WTC11 (cell line): ENCODE measurements around the gene NUP88.

Experiments
- ATF2 ChIP-seq: sonication (generic); formaldehyde crosslinking; IDR thresholded peaks from 2 replicates; pipeline ENCODE4 v1.8.1; 2022; ENCODE audit warnings: low read depth, missing genetic modification reagents, borderline replicate concordance
- CREB1 ChIP-seq: sonication (generic); formaldehyde crosslinking; IDR thresholded peaks from 2 replicates; pipeline ENCODE4 v1.8.0; 2023; ENCODE audit warnings: mild to moderate bottlenecking, missing genetic modification reagents
- CTCF ChIP-seq: fragments of 200-600 bp; IDR thresholded peaks from 2 replicates; pipeline ENCODE4 v1.8.0; 2022; ENCODE audit warnings: antibody characterized with exemption
- ELF4 ChIP-seq: sonication (generic); formaldehyde crosslinking; IDR thresholded peaks from 2 replicates; pipeline ENCODE4 v1.8.1; 2022; ENCODE audit warnings: low read depth, mild to moderate bottlenecking, moderate library complexity, missing genetic modification reagents
- ETV6 ChIP-seq: sonication (generic); formaldehyde crosslinking; IDR thresholded peaks from 2 replicates; pipeline ENCODE4 v1.8.1; 2022; ENCODE audit warnings: mild to moderate bottlenecking, missing genetic modification reagents
- FOXP4 ChIP-seq: sonication (generic); formaldehyde crosslinking; IDR thresholded peaks from 2 replicates; pipeline ENCODE4 v1.8.0; 2022; ENCODE audit warnings: mild to moderate bottlenecking, missing genetic modification reagents
- HMGA2 ChIP-seq: fragments of 250-450 bp; sonication (Bioruptor Pico); IDR thresholded peaks from 2 replicates; pipeline ENCODE4 v1.4.0; 2021; ENCODE audit warnings: mild to moderate bottlenecking, moderate library complexity
- MAX ChIP-seq: sonication (generic); formaldehyde crosslinking; IDR thresholded peaks from 2 replicates; pipeline ENCODE4 v1.8.0; 2022; ENCODE audit warnings: mild to moderate bottlenecking, missing genetic modification reagents
- MLX ChIP-seq: sonication (generic); formaldehyde crosslinking; IDR thresholded peaks from 2 replicates; pipeline ENCODE4 v1.8.1; 2023; ENCODE audit warnings: mild to moderate bottlenecking, missing genetic modification reagents, moderate library complexity
- NR3C1 ChIP-seq: sonication (generic); formaldehyde crosslinking; conservative IDR thresholded peaks from 2 replicates; pipeline ENCODE4 v1.8.1; 2023; ENCODE audit warnings: low read depth, mild to moderate bottlenecking, missing genetic modification reagents
- USF2 ChIP-seq: sonication (generic); formaldehyde crosslinking; IDR thresholded peaks from 2 replicates; pipeline ENCODE4 v1.8.1; 2023; ENCODE audit warnings: mild to moderate bottlenecking, missing genetic modification reagents, moderate library complexity

- TF ChIP-seq MAX, result no peak
- TF ChIP-seq ELF4 (CRISPR knock-in tag), result no peak
- TF ChIP-seq CTCF, result no peak
- no peak for TF ChIP-seq ETV6 (CRISPR knock-in tag)
- TF ChIP-seq NR3C1 (CRISPR knock-in tag), result no peak
- no peak for TF ChIP-seq CREB1 (CRISPR knock-in tag)
- TF ChIP-seq ATF2 (CRISPR knock-in tag), result no peak
- TF ChIP-seq MLX, result no peak
- no peak for TF ChIP-seq USF2 (CRISPR knock-in tag)
- TF ChIP-seq HMGA2 (CRISPR knock-in tag), result no peak
- no peak for TF ChIP-seq FOXP4 (CRISPR knock-in tag)
Measured at GRCh38 chr17:5373112-5373511, 46.4 kb downstream of the NUP88 start.
